H1 (cell line): ENCODE results near the gene NCBP2. TPM values are rescaled to one million over a fixed set of nuclear protein-coding genes. Genes with fewer than 3 reads are reported as not detected.

ENCODE experiments used
- CTCF ChIA-PET: fragments of 300-600 bp; sonication (Branson Sonifier 250); formaldehyde crosslinking; loops from one replicate; lab custom pipeline; 2021; ENCODE audit not compliant: partially characterized antibody; lab: Charles Lee
- POLR2A ChIA-PET: fragments of 300-600 bp; sonication (Branson Sonifier 250); formaldehyde crosslinking; loops from one replicate; lab custom pipeline; 2021; ENCODE audit warnings: inconsistent platforms; ENCODE audit not compliant: partially characterized antibody; lab: Charles Lee
- DNase-seq, 2 experiments: peaks; one replicate each; pipeline versions ENCODE4 v3.0.0 to v3.0.0-alpha.2; 2010 to 2022; ENCODE audit warnings: low spot score in 2 of 2, low read depth in 1 of 2, mixed read lengths in 1 of 2
- FAIRE-seq: peaks from 2 replicates; lab custom pipeline; 2011; peaks lifted over from hg19 to GRCh38; lab: Jason Lieb, UNC
- H2AFZ ChIP-seq: 2 replicates; pipeline ENCODE4 v1.8.1; 2012; ENCODE audit warnings: low read length, inconsistent platforms
- H2AK5ac ChIP-seq: 2 replicates; pipeline ENCODE4 v1.6.1; 2013; ENCODE audit warnings: low read depth, low read length
- H2BK120ac ChIP-seq: replicated peaks from 2 replicates; pipeline ENCODE3; 2013; ENCODE audit warnings: low read depth, low read length, inconsistent platforms
- H2BK12ac ChIP-seq: 2 replicates; pipeline ENCODE4 v1.6.1; 2013; ENCODE audit warnings: low read depth, low read length
- H2BK15ac ChIP-seq: 2 replicates; pipeline ENCODE4 v1.6.1; 2013; ENCODE audit warnings: low read length
- H2BK20ac ChIP-seq: 2 replicates; pipeline ENCODE4 v1.6.1; 2013; ENCODE audit warnings: low read length
- H2BK5ac ChIP-seq: 2 replicates; pipeline ENCODE4 v1.6.1; 2013; ENCODE audit warnings: low read depth, low read length
- H3K14ac ChIP-seq: 2 replicates; pipeline ENCODE4 v1.6.1; 2013; ENCODE audit warnings: inconsistent platforms; ENCODE audit not compliant: insufficient read length
- H3K18ac ChIP-seq: 2 replicates; pipeline ENCODE4 v1.6.1; 2013; ENCODE audit warnings: low read length; ENCODE audit errors: extremely low read depth
- H3K23ac ChIP-seq: 2 replicates; pipeline ENCODE4 v1.6.1; 2013; ENCODE audit warnings: inconsistent platforms; ENCODE audit not compliant: insufficient read length
- H3K23me2 ChIP-seq: 2 replicates; pipeline ENCODE4 v1.6.1; 2013; ENCODE audit warnings: low read depth, low read length
- H3K27ac ChIP-seq: 2 replicates; pipeline ENCODE4 v1.6.1; 2011; ENCODE audit warnings: low read depth, low read length, inconsistent platforms
- H3K27me3 ChIP-seq, 4 experiments: replicated peaks in 1 of 4; 1 replicate in 1 of 4; 2 replicates in 3 of 4; pipeline versions ENCODE4 v1.6.1 to v1.8.1; 2011 to 2013; ENCODE audit warnings: low read length in 3 of 4, mild to moderate bottlenecking in 3 of 4, inconsistent platforms in 2 of 4, mixed read lengths in 2 of 4, moderate library complexity in 1 of 4; ENCODE audit not compliant: control insufficient read depth in 3 of 4, insufficient read depth in 3 of 4; ENCODE audit errors: extremely low read depth in 1 of 4
- H3K36me3 ChIP-seq, 4 experiments: 2 replicates each; pipeline versions ENCODE4 v1.6.1 to v1.8.1; 2011 to 2013; ENCODE audit warnings: mild to moderate bottlenecking in 4 of 4, low read length in 3 of 4, moderate library complexity in 2 of 4, control low read depth in 1 of 4, inconsistent platforms in 1 of 4; ENCODE audit not compliant: insufficient read depth in 4 of 4, control insufficient read depth in 2 of 4
- H3K4ac ChIP-seq: replicated peaks from 2 replicates; pipeline ENCODE3; 2013; ENCODE audit warnings: low read length, low read depth, mixed read lengths, inconsistent platforms; ENCODE audit not compliant: insufficient read length
- H3K4me1 ChIP-seq, 4 experiments: replicated peaks in 1 of 4; 1 replicate in 1 of 4; 2 replicates in 3 of 4; pipeline versions ENCODE4 v1.6.1 to v1.8.1; 2011 to 2013; ENCODE audit warnings: low read length in 3 of 4, inconsistent platforms in 2 of 4, mixed read lengths in 1 of 4; ENCODE audit not compliant: insufficient read depth in 4 of 4, control insufficient read depth in 3 of 4
- H3K4me2 ChIP-seq, 2 experiments: 2 replicates each; pipeline versions ENCODE4 v1.6.1 to v1.8.1; 2011 to 2013; ENCODE audit warnings: low read depth in 2 of 2, low read length in 2 of 2, control low read depth in 1 of 2, inconsistent platforms in 1 of 2, mild to moderate bottlenecking in 1 of 2; ENCODE audit not compliant: insufficient read depth in 1 of 2
- H3K4me3 ChIP-seq, 4 experiments: fragments of 200-600, 300-600 bp in 1 of 4; sonication (generic), shearing (Covaris generic), sonication (Bioruptor Twin) in 1 of 4; 2 replicates each; pipeline versions ENCODE4 v1.5.1 to v1.8.1; 2011 to 2016; ENCODE audit warnings: low read length in 4 of 4, low read depth in 3 of 4, control low read depth in 2 of 4, inconsistent platforms in 2 of 4, mild to moderate bottlenecking in 2 of 4, mixed read lengths in 1 of 4, moderate library complexity in 1 of 4; ENCODE audit not compliant: insufficient read depth in 2 of 4; ENCODE audit errors: extremely low read depth in 1 of 4
- H3K56ac ChIP-seq: replicated peaks from 2 replicates; pipeline ENCODE3; 2013; ENCODE audit warnings: low read depth, mild to moderate bottlenecking, mixed read lengths, low read length, inconsistent platforms; ENCODE audit not compliant: insufficient read length
- H3K79me1 ChIP-seq: 2 replicates; pipeline ENCODE4 v1.6.1; 2013; ENCODE audit warnings: low read depth, low read length, control low read depth
- H3K79me2 ChIP-seq, 2 experiments: 2 replicates each; pipeline versions ENCODE4 v1.6.1 to v1.8.1; 2012 to 2013; ENCODE audit warnings: low read length in 2 of 2, mild to moderate bottlenecking in 2 of 2, inconsistent platforms in 1 of 2; ENCODE audit not compliant: insufficient read depth in 2 of 2, control insufficient read depth in 1 of 2
- H3K9ac ChIP-seq, 4 experiments: replicated peaks in 1 of 4; 1 replicate in 1 of 4; 2 replicates in 3 of 4; pipeline versions ENCODE4 v1.6.1 to v1.8.1; 2011 to 2013; ENCODE audit warnings: low read depth in 3 of 4, low read length in 3 of 4, control low read depth in 2 of 4, mild to moderate bottlenecking in 2 of 4, moderate library complexity in 2 of 4, inconsistent platforms in 1 of 4; ENCODE audit errors: extremely low read depth in 1 of 4
- H3K9me3 ChIP-seq, 2 experiments: 2 replicates each; pipeline versions ENCODE4 v1.6.1 to v1.8.1; 2012 to 2013; ENCODE audit warnings: mild to moderate bottlenecking in 2 of 2, moderate library complexity in 2 of 2, control low read depth in 1 of 2, inconsistent platforms in 1 of 2, low read depth in 1 of 2, low read length in 1 of 2, mixed read lengths in 1 of 2; ENCODE audit not compliant: insufficient read depth in 2 of 2
- H4K20me1 ChIP-seq, 2 experiments: replicated peaks in 1 of 2; 2 replicates each; pipeline versions ENCODE3 to v1.8.1; 2011 to 2013; ENCODE audit warnings: inconsistent platforms in 2 of 2, low read length in 2 of 2, mild to moderate bottlenecking in 1 of 2; ENCODE audit not compliant: insufficient read depth in 2 of 2, control insufficient read depth in 1 of 2
- H4K5ac ChIP-seq: 2 replicates; pipeline ENCODE4 v1.6.1; 2013; ENCODE audit warnings: low read length, low read depth, mixed read lengths, inconsistent platforms; ENCODE audit not compliant: insufficient read length
- H4K8ac ChIP-seq: 2 replicates; pipeline ENCODE4 v1.8.0; 2013; ENCODE audit warnings: mild to moderate bottlenecking, moderate library complexity, low read length, inconsistent platforms; ENCODE audit not compliant: insufficient read depth; ENCODE audit errors: extremely low read depth
- H4K91ac ChIP-seq: replicated peaks from 2 replicates; pipeline ENCODE3; 2013; ENCODE audit warnings: low read length, mixed read lengths, inconsistent platforms; ENCODE audit not compliant: insufficient read length
- BACH1 ChIP-seq: IDR thresholded peaks from 2 replicates; pipeline ENCODE4 v1.6.1; 2012; ENCODE audit warnings: low read length, improper control_type of control experiment
- BRCA1 ChIP-seq: IDR thresholded peaks from 2 replicates; pipeline ENCODE4 v1.6.1; 2012; ENCODE audit warnings: low read depth, low read length, improper control_type of control experiment
- KDM1A ChIP-seq: fragments of 200-600, 300-600 bp; sonication (generic); IDR thresholded peaks from 2 replicates; pipeline ENCODE4 v1.7.1; 2016; ENCODE audit warnings: mild to moderate bottlenecking, low read length, borderline replicate concordance
- RNF2 ChIP-seq: fragments of 200-900, 300-1000 bp; sonication (generic); IDR thresholded peaks from 2 replicates; pipeline ENCODE4 v1.7.1; 2016; ENCODE audit warnings: borderline replicate concordance, low read depth, mild to moderate bottlenecking, antibody characterized with exemption, low read length; ENCODE audit not compliant: poor library complexity, severe bottlenecking; ENCODE audit errors: missing control alignments
- SIN3A ChIP-seq, 2 experiments: IDR thresholded peaks in 1 of 2; conservative IDR thresholded peaks in 1 of 2; 2 replicates each; pipeline ENCODE4 v1.6.1; 2011 to 2012; ENCODE audit warnings: low read length in 2 of 2, improper control_type of control experiment in 1 of 2, low read depth in 1 of 2, mild to moderate bottlenecking in 1 of 2
- SIRT6 ChIP-seq: IDR thresholded peaks from one replicate; pipeline ENCODE4 v1.7.1; 2012; ENCODE audit warnings: low read length, inconsistent platforms
- TAF1 ChIP-seq: IDR thresholded peaks from 2 replicates; pipeline ENCODE4 v1.6.1; 2011; ENCODE audit warnings: mild to moderate bottlenecking, low read depth, low read length
- TAF7 ChIP-seq: optimal IDR thresholded peaks from 2 replicates; pipeline ENCODE3; 2011; ENCODE audit warnings: low read depth, mild to moderate bottlenecking, inconsistent platforms, low read length, moderate library complexity, borderline replicate concordance
- YY1 ChIP-seq: IDR thresholded peaks from 2 replicates; pipeline ENCODE4 v1.6.1; 2011; ENCODE audit warnings: low read depth, mild to moderate bottlenecking, low read length
- ZNF274 ChIP-seq: IDR thresholded peaks from 2 replicates; pipeline ENCODE4 v1.7.0; 2012; ENCODE audit warnings: low read length, borderline replicate concordance; ENCODE audit errors: extremely low read depth
- WGBS, 2 experiments: shearing (Covaris generic) in 1 of 2; methylation state at CpG; one replicate each; pipeline versions ENCODE4 v1.1.6 to v1.1.7; 2013 to 2015; ENCODE audit warnings: low lambda C conversion rate in 2 of 2, mixed read lengths in 2 of 2, inconsistent platforms in 1 of 2, low coverage in 1 of 2, missing lambda C conversion rate in 1 of 2; ENCODE audit not compliant: insufficient replicate concordance in 2 of 2, insufficient coverage in 1 of 2, insufficient read length in 1 of 2; ENCODE audit errors: extremely low coverage in 1 of 2, missing lambda C conversion rate in 1 of 2; 5-methylcytosine and 5-hydroxymethylcytosine counted together
- polyA plus RNA-seq, 7 experiments: library from polyadenylated mRNA; depleted of rRNA in 3 of 7; stranded (reverse) in 5 of 7; unstranded in 2 of 7; fragments of >200 nt in 5 of 7; fragments of 200-250 nt in 2 of 7; gene quantifications; 1 replicate in 5 of 7; 2 replicates in 1 of 7; 4 replicates in 1 of 7; pipeline versions ENCODE4 v1.2.1 to v1.2.3, GENCODE V29; 2011 to 2013; ENCODE audit warnings: missing spikeins in 2 of 7, mixed read lengths in 2 of 7
- total RNA-seq: library from RNA; stranded (reverse); fragmentation: NEBNext Ultra II Directional; extraction: Animal tissue kit (Norgen Biotek cat#: 25700); gene quantifications from 2 replicates; pipeline ENCODE4 v1.2.1, GENCODE V29; 2021
- TF ChIP-seq, protein P1 (sequence below): IDR thresholded peaks from 2 replicates; pipeline ENCODE4 v1.6.1; 2011; ENCODE audit warnings: low read depth, mild to moderate bottlenecking, low read length; ENCODE audit not compliant: insufficient read depth

The NCBP2 gene
- total and polyA plus RNA-seq, 2 of the 8 experiments (the other 6 are each of a cell fraction or from before 2014, with no cell fraction given) = 34.1 to 100 TPM

DNA sequence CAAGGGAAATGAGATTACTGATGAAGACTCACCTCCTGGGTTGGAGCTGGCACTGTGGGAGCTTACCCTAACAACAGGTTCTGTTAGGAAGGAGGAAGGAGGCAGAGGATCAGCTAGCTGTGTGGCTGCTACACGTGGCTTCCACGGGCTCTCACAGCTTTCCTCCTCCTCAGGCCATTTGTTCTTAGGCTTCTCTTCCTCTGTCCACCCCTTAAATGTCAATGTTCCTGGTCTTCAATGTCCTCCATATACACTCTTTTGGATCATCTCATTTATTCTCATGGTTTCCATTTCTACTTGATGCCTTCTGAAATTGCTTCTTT, 21.3 kb upstream of the NCBP2 start:
- H3K9me3 ChIP-seq = no peaks in the 10 kb centered on the region
- no peak overlapping the region for H2BK120ac ChIP-seq
- H2AK5ac ChIP-seq = no peak overlapping the region
- H3K79me1 ChIP-seq = no peaks in the 10 kb centered on the region
- FAIRE-seq (no peak), DNase-seq (no peak)
- no peak overlapping the region for H3K4me3 ChIP-seq
- H2BK20ac ChIP-seq = no peak overlapping the region
- 61% methylated on average over 2 of the region's 2 CpGs; no CpG with 5 or more reads in 1 of the 2 experiments for WGBS, 2 experiments
- TF ChIP-seq BACH1 = no peak
- TF ChIP-seq, protein P1, sequence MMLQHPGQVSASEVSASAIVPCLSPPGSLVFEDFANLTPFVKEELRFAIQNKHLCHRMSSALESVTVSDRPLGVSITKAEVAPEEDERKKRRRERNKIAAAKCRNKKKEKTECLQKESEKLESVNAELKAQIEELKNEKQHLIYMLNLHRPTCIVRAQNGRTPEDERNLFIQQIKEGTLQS = no peak
- no peak for TF ChIP-seq ZNF274
- no peak for TF ChIP-seq KDM1A
- no peak for TF ChIP-seq SIRT6
- TF ChIP-seq SIN3A (conservative IDR thresholded peaks at IDR 0.05 in 1 of 2, IDR thresholded peaks at IDR 0.05 in 1 of 2; ENCODE audit: low read depth in 1 of 2, low read length in 2 of 2) = no peak
- no peak for TF ChIP-seq TAF1
- TF ChIP-seq RNF2 = no peak
- TF ChIP-seq YY1 = no peak
- TF ChIP-seq TAF7 = no peak
- TF ChIP-seq BRCA1 = no peak
- H3K4me2 ChIP-seq = no peak overlapping the region
- H2BK12ac ChIP-seq = no peak overlapping the region
- H2AFZ ChIP-seq = no peak overlapping the region
- H2BK15ac ChIP-seq = no peak overlapping the region
- H4K5ac ChIP-seq = no peak overlapping the region
- no peak overlapping the region for H3K18ac ChIP-seq
- peaks cover 0 to 19% (median 10%) of the 10 kb centered on the region in 4 experiments; a peak in 5 of 7 replicates for H3K4me1 ChIP-seq
- H4K91ac ChIP-seq = no peak overlapping the region
- H3K27me3 ChIP-seq = peaks cover 28 to 36% (median 35%) of the 10 kb centered on the region in 4 experiments
- CTCF ChIA-PET = interaction anchor here (0.6 to 1.8 kb wide), 6 partner anchors 9 to 223 kb away, joined by 3 to 6 read pairs (median 3); no protein-coding TSS in a partner anchor
- no peak overlapping the region for H2BK5ac ChIP-seq
- no peaks in the 10 kb centered on the region for H3K36me3 ChIP-seq
- no peak overlapping the region for H3K9ac ChIP-seq
- peaks cover 4% of the 10 kb centered on the region; the same call in 1 of the 2 replicates for H3K23me2 ChIP-seq
- H3K14ac ChIP-seq = no peak overlapping the region
- H3K23ac ChIP-seq = no peak overlapping the region
- H4K20me1 ChIP-seq = no peaks in the 10 kb centered on the region
- no peak overlapping the region for H3K56ac ChIP-seq
- no peak overlapping the region for H3K4ac ChIP-seq
- no peak overlapping the region for H4K8ac ChIP-seq
- H3K27ac ChIP-seq = no peak overlapping the region
- no peaks in the 10 kb centered on the region for H3K79me2 ChIP-seq
- POLR2A ChIA-PET = no interaction called here
